Caco-2 (cell line): Measurements from ENCODE around the gene STK11IP. TPM values are rescaled to one million over a fixed set of nuclear protein-coding genes. Genes with fewer than 3 reads are reported as not detected.

ENCODE experiments used
- BruUV-seq: library from RNA; stranded (reverse); fragments of 400-500 nt; replicated peaks from 2 replicates; lab custom pipeline; 2021; lab: Mats Ljungman, UMichigan
- CTCF ChIA-PET: fragments of 300-600 bp; sonication (Branson Sonifier 250); formaldehyde crosslinking; loops from one replicate; lab custom pipeline; 2022; ENCODE audit warnings: antibody characterized with exemption; lab: Charles Lee
- POLR2A ChIA-PET: fragments of 300-600 bp; sonication (Branson Sonifier 250); formaldehyde crosslinking; loops from one replicate; lab custom pipeline; 2022; ENCODE audit warnings: antibody characterized with exemption; lab: Charles Lee
- DNase-seq, 2 experiments: peaks; one replicate each; pipeline versions ENCODE4 v3.0.0 to v3.0.0-alpha.2; 2020 to 2022
- H3K27me3 ChIP-seq: replicated peaks from 2 replicates; pipeline ENCODE4 v1.6.0; 2011; ENCODE audit warnings: low read length; ENCODE audit not compliant: control insufficient read depth, insufficient read depth
- H3K36me3 ChIP-seq: 2 replicates; pipeline ENCODE4 v1.5.1; 2011; ENCODE audit warnings: low read length; ENCODE audit not compliant: control insufficient read depth, insufficient read depth
- H3K4me1 ChIP-seq: fragments of 250-450 bp; sonication (Bioruptor Pico); 2 replicates; pipeline ENCODE4 v1.5.1; 2020; ENCODE audit warnings: mild to moderate bottlenecking
- H3K4me3 ChIP-seq: 2 replicates; pipeline ENCODE4 v1.5.1; 2011; ENCODE audit warnings: low read depth, mild to moderate bottlenecking, control low read depth, low read length
- H3K9me3 ChIP-seq: fragments of 250-450 bp; sonication (Bioruptor Pico); 2 replicates; pipeline ENCODE4 v1.5.1; 2020; ENCODE audit warnings: mild to moderate bottlenecking, moderate library complexity
- H3K27ac Mint-ChIP-seq: one replicate; pipeline ENCODE4 v1.8.0; 2022; ENCODE audit warnings: mixed read lengths; ENCODE audit not compliant: unreplicated experiment
- H3K27me3 Mint-ChIP-seq: one replicate; pipeline ENCODE4 v1.8.0; 2022; ENCODE audit warnings: mixed read lengths; ENCODE audit not compliant: insufficient read depth, unreplicated experiment
- H3K36me3 Mint-ChIP-seq: one replicate; pipeline ENCODE4 v1.8.0; 2022; ENCODE audit warnings: mild to moderate bottlenecking, mixed read lengths; ENCODE audit not compliant: insufficient read depth, unreplicated experiment
- H3K4me1 Mint-ChIP-seq: one replicate; pipeline ENCODE4 v1.8.0; 2022; ENCODE audit warnings: low read depth, mixed read lengths; ENCODE audit not compliant: unreplicated experiment
- H3K4me3 Mint-ChIP-seq: one replicate; pipeline ENCODE4 v1.8.0; 2022; ENCODE audit warnings: mild to moderate bottlenecking, moderate library complexity, mixed read lengths; ENCODE audit not compliant: unreplicated experiment
- H3K9me3 Mint-ChIP-seq: one replicate; pipeline ENCODE4 v1.8.0; 2022; ENCODE audit warnings: mixed read lengths; ENCODE audit not compliant: unreplicated experiment
- CTCF ChIP-seq, 2 experiments: fragments of 200-600 bp in 1 of 2; IDR thresholded peaks; 1 replicate in 1 of 2; 2 replicates in 1 of 2; pipeline versions ENCODE4 v1.5.1 to v1.8.0; 2011 to 2022; ENCODE audit warnings: antibody characterized with exemption in 1 of 2, control low read depth in 1 of 2, inconsistent platforms in 1 of 2, low read depth in 1 of 2, low read length in 1 of 2, mild to moderate bottlenecking in 1 of 2, moderate library complexity in 1 of 2; ENCODE audit not compliant: insufficient read depth in 1 of 2, severe bottlenecking in 1 of 2, unreplicated experiment in 1 of 2
- intact Hi-C: fragments of 100-400 bp; cut with micrococcal nuclease; formaldehyde crosslinking; loops from one replicate; pipeline ENCODE4 v1.10.0; 2022; ENCODE audit not compliant: unreplicated experiment
- total RNA-seq: library from RNA; stranded (reverse); gene quantifications from 2 replicates; pipeline ENCODE4 v1.2.3, GENCODE V29; 2022

STK11IP gene
- total RNA-seq, 1 experiment from 2014 or later = 21.7 TPM

- intact Hi-C loops = no loop called here
- no peak overlapping the region for H3K4me3 Mint-ChIP-seq
- no peak for TF ChIP-seq CTCF (IDR thresholded peaks at IDR 0.05; ENCODE audit: insufficient read depth in 1 of 2, low read depth in 1 of 2, low read length in 1 of 2, severe bottlenecking in 1 of 2, unreplicated experiment in 1 of 2)
- POLR2A ChIA-PET = no interaction called here
- no peaks in the 10 kb centered on the region for H3K36me3 Mint-ChIP-seq
- no TSS peak for BruUV-seq
- no peak overlapping the region for H3K4me3 ChIP-seq
- H3K9me3 Mint-ChIP-seq = no peaks in the 10 kb centered on the region
- peaks cover 9% of the 10 kb centered on the region for H3K4me1 ChIP-seq
- no peaks in the 10 kb centered on the region for H3K9me3 ChIP-seq
- H3K27ac Mint-ChIP-seq = no peak overlapping the region
- H3K27me3 Mint-ChIP-seq = peaks cover 3% of the 10 kb centered on the region
- no peaks in the 10 kb centered on the region for H3K27me3 ChIP-seq
- H3K36me3 ChIP-seq = no peaks in the 10 kb centered on the region
- CTCF ChIA-PET = interaction anchor here (0.6 kb wide), 1 partner anchor 315 kb away, joined by 5 read pairs; no protein-coding TSS in a partner anchor
- H3K4me1 Mint-ChIP-seq = no peaks in the 10 kb centered on the region
- DNase-seq = no peak
Observed at GRCh38 chr2:219591091-219591490, 6.6 kb upstream of the STK11IP start.

GRCh38 chr2:219592736-219593135, 4.9 kb upstream of the STK11IP start:
- intact Hi-C loops = no loop called here

GRCh38 chr2:219593154-219593553, 4.5 kb upstream of the STK11IP start:
- DNase-seq = no peak
- POLR2A ChIA-PET = no interaction called here
- no peak overlapping the region for H3K4me3 ChIP-seq
- no peak overlapping the region for H3K27ac Mint-ChIP-seq
- no peaks in the 10 kb centered on the region for H3K9me3 ChIP-seq
- H3K27me3 ChIP-seq = no peaks in the 10 kb centered on the region
- no peaks in the 10 kb centered on the region for H3K4me1 Mint-ChIP-seq
- BruUV-seq = no TSS peak
- H3K9me3 Mint-ChIP-seq = no peaks in the 10 kb centered on the region
- peaks cover 12% of the 10 kb centered on the region for H3K36me3 Mint-ChIP-seq
- H3K36me3 ChIP-seq = no peaks in the 10 kb centered on the region
- H3K4me1 ChIP-seq = peaks cover 18% of the 10 kb centered on the region
- no peak for TF ChIP-seq CTCF (IDR thresholded peaks at IDR 0.05; ENCODE audit: insufficient read depth in 1 of 2, low read depth in 1 of 2, low read length in 1 of 2, severe bottlenecking in 1 of 2, unreplicated experiment in 1 of 2)
- CTCF ChIA-PET = no interaction called here
- intact Hi-C loops = no loop called here
- H3K27me3 Mint-ChIP-seq = peaks cover 2% of the 10 kb centered on the region
- H3K4me3 Mint-ChIP-seq = no peak overlapping the region

More at GRCh38 chr2:219592736-219593135, 4.9 kb upstream of the STK11IP start:
- H3K36me3 Mint-ChIP-seq = peaks cover 8% of the 10 kb centered on the region
- no peaks in the 10 kb centered on the region for H3K4me1 Mint-ChIP-seq
- no peaks in the 10 kb centered on the region for H3K9me3 Mint-ChIP-seq
- no peak for DNase-seq
- TF ChIP-seq CTCF (IDR thresholded peaks at IDR 0.05; ENCODE audit: insufficient read depth in 1 of 2, low read depth in 1 of 2, low read length in 1 of 2, severe bottlenecking in 1 of 2, unreplicated experiment in 1 of 2) = no peak
- H3K4me3 Mint-ChIP-seq = no peak overlapping the region
- H3K9me3 ChIP-seq = no peaks in the 10 kb centered on the region
- H3K27me3 Mint-ChIP-seq = peaks cover 2% of the 10 kb centered on the region
- no peaks in the 10 kb centered on the region for H3K36me3 ChIP-seq
- H3K27me3 ChIP-seq = no peaks in the 10 kb centered on the region
- no peak overlapping the region for H3K27ac Mint-ChIP-seq
- BruUV-seq = no TSS peak
- POLR2A ChIA-PET = no interaction called here
- CTCF ChIA-PET = no interaction called here
- H3K4me3 ChIP-seq = no peak overlapping the region
- H3K4me1 ChIP-seq = peaks cover 18% of the 10 kb centered on the region
